CD14-positive monocyte (primary cell): ENCODE results near the gene COLQ. TPM values are rescaled to one million over a fixed set of nuclear protein-coding genes. Genes with fewer than 3 reads are reported as not detected.

Experiments used
- DNase-seq, 3 donors: peaks; one replicate each; pipeline ENCODE4 v3.0.0-alpha.2; 2011 to 2022
- H2AFZ ChIP-seq: 2 replicates; pipeline ENCODE4 v1.6.0; 2012; ENCODE audit warnings: mild to moderate bottlenecking, low read depth, low read length, inconsistent platforms; ENCODE audit not compliant: insufficient read depth, poor library complexity, severe bottlenecking
- H3K27ac ChIP-seq, 2 donors: 1 replicate in 1 of 2; 2 replicates in 1 of 2; pipeline ENCODE4 v1.5.1; 2012 to 2013; ENCODE audit warnings: low read length in 2 of 2, control low read depth in 1 of 2, inconsistent platforms in 1 of 2, low read depth in 1 of 2, mild to moderate bottlenecking in 1 of 2
- H3K27me3 ChIP-seq, 2 donors: one replicate each; pipeline versions ENCODE4 v1.6.0 to v1.6.1; 2011 to 2013; ENCODE audit warnings: low read length in 2 of 2; ENCODE audit not compliant: control insufficient read depth in 2 of 2, insufficient read depth in 2 of 2
- H3K36me3 ChIP-seq, 2 donors: replicated peaks in 1 of 2; 1 replicate in 1 of 2; 2 replicates in 1 of 2; pipeline versions ENCODE4 v1.5.1 to v1.6.1; 2012 to 2013; ENCODE audit warnings: low read length in 2 of 2, control low read depth in 1 of 2, inconsistent platforms in 1 of 2, mild to moderate bottlenecking in 1 of 2; ENCODE audit not compliant: insufficient read depth in 2 of 2, control insufficient read depth in 1 of 2
- H3K4me1 ChIP-seq, 2 donors: 1 replicate in 1 of 2; 2 replicates in 1 of 2; pipeline versions ENCODE4 v1.5.1 to v1.6.1; 2012 to 2013; ENCODE audit warnings: low read length in 2 of 2, control low read depth in 1 of 2, inconsistent platforms in 1 of 2, mild to moderate bottlenecking in 1 of 2, moderate library complexity in 1 of 2; ENCODE audit not compliant: insufficient read depth in 2 of 2, control insufficient read depth in 1 of 2
- H3K4me2 ChIP-seq: replicated peaks from 2 replicates; pipeline ENCODE3; 2012; ENCODE audit warnings: low read length, moderate library complexity, mild to moderate bottlenecking; ENCODE audit not compliant: poor library complexity, severe bottlenecking; ENCODE audit errors: extremely low read depth
- H3K4me3 ChIP-seq, 3 experiments: fragments of 200-600 bp in 1 of 3; sonication (generic) in 1 of 3; replicated peaks in 1 of 3; 1 replicate in 2 of 3; 2 replicates in 1 of 3; pipeline ENCODE4 v1.5.1; 2011 to 2013; ENCODE audit warnings: low read length in 3 of 3, mild to moderate bottlenecking in 3 of 3, control low read depth in 2 of 3, low read depth in 2 of 3, inconsistent platforms in 1 of 3, moderate library complexity in 1 of 3
- H3K79me2 ChIP-seq: 2 replicates; pipeline ENCODE4 v1.6.0; 2012; ENCODE audit warnings: mild to moderate bottlenecking, control low read depth, inconsistent platforms, low read length, moderate library complexity; ENCODE audit not compliant: insufficient read depth
- H3K9ac ChIP-seq: 2 replicates; pipeline ENCODE4 v1.6.0; 2017; ENCODE audit warnings: low read length, mild to moderate bottlenecking; ENCODE audit not compliant: insufficient read depth, poor library complexity, severe bottlenecking
- H3K9me3 ChIP-seq, 2 donors: replicated peaks in 1 of 2; 1 replicate in 1 of 2; 2 replicates in 1 of 2; pipeline versions ENCODE4 v1.5.1 to v1.6.1; 2012 to 2013; ENCODE audit warnings: low read length in 2 of 2, control low read depth in 1 of 2; ENCODE audit not compliant: control insufficient read depth in 1 of 2, insufficient read depth in 1 of 2
- H4K20me1 ChIP-seq: 2 replicates; pipeline ENCODE4 v1.6.0; 2012; ENCODE audit warnings: mild to moderate bottlenecking, low read length, control low read depth, moderate library complexity; ENCODE audit not compliant: insufficient read depth
- H3K27ac Mint-ChIP-seq, 7 donors: one replicate each; pipeline ENCODE4 v1.8.0; 2020; ENCODE audit warnings: mild to moderate bottlenecking in 7 of 7, mixed read lengths in 7 of 7, moderate library complexity in 6 of 7, inconsistent platforms in 2 of 7
- H3K27me3 Mint-ChIP-seq, 3 donors: one replicate each; pipeline ENCODE4 v1.8.0; 2021 to 2022; ENCODE audit warnings: low read depth in 3 of 3, mild to moderate bottlenecking in 3 of 3, mixed read lengths in 3 of 3, moderate library complexity in 3 of 3, inconsistent platforms in 1 of 3
- H3K36me3 Mint-ChIP-seq, 2 donors: one replicate each; pipeline ENCODE4 v1.8.0; 2020; ENCODE audit warnings: mixed read lengths in 2 of 2, inconsistent platforms in 1 of 2, mild to moderate bottlenecking in 1 of 2
- H3K4me1 Mint-ChIP-seq: one replicate; pipeline ENCODE4 v1.8.0; 2020; ENCODE audit warnings: mild to moderate bottlenecking, mixed read lengths
- H3K4me3 Mint-ChIP-seq, 2 donors: one replicate each; pipeline ENCODE4 v1.8.0; 2020; ENCODE audit warnings: mild to moderate bottlenecking in 2 of 2, mixed read lengths in 2 of 2, moderate library complexity in 1 of 2
- H3K9me3 Mint-ChIP-seq, 7 donors: one replicate each; pipeline ENCODE4 v1.8.0; 2020 to 2022; ENCODE audit warnings: mixed read lengths in 7 of 7, mild to moderate bottlenecking in 6 of 7, moderate library complexity in 6 of 7, inconsistent platforms in 2 of 7
- CTCF ChIP-seq: fragments of 200-600 bp; IDR thresholded peaks from one replicate; pipeline ENCODE4 v1.8.0; 2022; ENCODE audit warnings: antibody characterized with exemption, mild to moderate bottlenecking
- WGBS: methylation state at CpG from one replicate; pipeline ENCODE4 v1.1.5; 2013; ENCODE audit warnings: missing lambda C conversion rate; ENCODE audit not compliant: insufficient coverage; 5-methylcytosine and 5-hydroxymethylcytosine counted together
- intact Hi-C, 2 donors: fragments of 100-400 bp; cut with micrococcal nuclease; formaldehyde crosslinking; loops; one replicate each; pipeline versions ENCODE4 v1.15.0 to v1.15.1; 2023
- polyA plus RNA-seq, 3 donors: library from polyadenylated mRNA; depleted of rRNA in 1 of 3; unstranded in 2 of 3; stranded (reverse) in 1 of 3; fragments of 300-500 nt in 2 of 3; fragments of >200 nt in 1 of 3; fragmentation: Illumina TruSeq in 2 of 3; gene quantifications; 1 replicate in 2 of 3; 2 replicates in 1 of 3; pipeline ENCODE4 v1.2.3, GENCODE V29; 2012 to 2021

Gene COLQ
- polyA plus RNA-seq, 3 donors = 0.23 to 1.9 (median 0.73) TPM

DNA sequence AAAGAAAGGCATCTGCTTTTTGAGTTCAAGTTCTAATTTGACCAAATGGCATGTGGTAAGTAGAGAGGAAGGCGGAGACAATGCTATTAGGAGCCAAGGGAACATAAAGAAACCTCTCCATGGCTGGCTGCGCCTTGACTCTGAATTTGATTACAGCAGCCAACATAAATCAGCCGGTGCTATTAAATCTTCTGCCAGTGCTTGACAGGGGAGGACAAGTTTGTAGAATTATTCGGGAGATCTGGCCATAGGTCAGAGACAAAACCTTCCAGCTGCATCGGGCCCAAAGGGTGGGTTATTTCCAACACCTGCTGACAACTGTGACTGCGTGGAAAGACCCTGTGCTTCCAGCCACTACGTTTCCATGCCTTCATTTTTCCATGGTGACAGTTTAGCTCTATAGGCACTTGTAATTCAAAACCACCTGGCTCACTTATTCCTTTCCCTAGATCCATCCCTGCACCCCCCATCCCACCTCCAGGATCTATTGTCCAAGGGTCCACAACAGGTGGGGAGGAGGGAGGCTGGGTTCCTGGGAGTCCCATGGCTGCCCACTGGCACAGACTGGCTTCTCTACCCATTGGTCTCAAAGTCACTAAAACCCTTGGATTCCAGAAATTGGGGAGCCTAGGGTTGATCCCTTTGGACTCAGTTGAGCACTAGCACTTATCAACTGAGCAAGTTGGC, 15.9 kb downstream of the COLQ start:
- Histone ChIP-seq H3K9ac (no peak overlapping the region), H4K20me1 (no peaks in the 10 kb centered on the region), H3K79me2 (no peaks in the 10 kb centered on the region), H3K27me3 (no peaks in the 10 kb centered on the region), H3K27ac (no peak overlapping the region), H3K4me1 (no peaks in the 10 kb centered on the region), H3K9me3 (no peaks in the 10 kb centered on the region), H2AFZ (no peak overlapping the region), H3K4me3 (no peak overlapping the region), H3K4me2 (no peak overlapping the region), H3K36me3 (no peaks in the 10 kb centered on the region)
- Mint-ChIP-seq H3K4me1 (peaks cover 2% of the 10 kb centered on the region), H3K27ac (no peak overlapping the region), H3K4me3 (no peak overlapping the region), H3K36me3 (no peaks in the 10 kb centered on the region), H3K9me3 (peaks cover 0 to 2% (median 0%) of the 10 kb centered on the region in 7 donors), H3K27me3 (peaks cover 0 to 1% (median 0%) of the 10 kb centered on the region in 3 donors)
- WGBS = 96% methylated on average over 5 of the region's 7 CpGs
- no peak for DNase-seq
- TF ChIP-seq CTCF = no peak
- intact Hi-C loops = no loop called here

GRCh38 chr3:15502616-15503015, 18.9 kb downstream of the COLQ start:
- intact Hi-C loops = no loop called here
- H3K36me3 ChIP-seq = no peaks in the 10 kb centered on the region
- Mint-ChIP-seq H3K27me3 (peaks cover 0 to 1% (median 0%) of the 10 kb centered on the region in 3 donors), H3K4me1 (peaks cover 10% of the 10 kb centered on the region), H3K36me3 (no peaks in the 10 kb centered on the region), H3K27ac (no peak overlapping the region), H3K9me3 (peaks cover 0 to 2% (median 0%) of the 10 kb centered on the region in 7 donors), H3K4me3 (no peak overlapping the region)
- H3K4me2 ChIP-seq = no peak overlapping the region
- TF ChIP-seq CTCF = no peak
- H3K4me3 ChIP-seq = no peak overlapping the region
- H3K27me3 ChIP-seq = no peaks in the 10 kb centered on the region
- H4K20me1 ChIP-seq = no peaks in the 10 kb centered on the region
- H2AFZ ChIP-seq = no peak overlapping the region
- H3K79me2 ChIP-seq = no peaks in the 10 kb centered on the region
- no peaks in the 10 kb centered on the region for H3K9me3 ChIP-seq
- H3K9ac ChIP-seq = no peak overlapping the region
- no peaks in the 10 kb centered on the region for H3K4me1 ChIP-seq
- no peak overlapping the region for H3K27ac ChIP-seq
- 98% methylated on average over 8 of the region's 8 CpGs for WGBS
- no peak for DNase-seq
